Right atrium auricular region (tissue), 2 donors: ENCODE data around the gene ASTE1. TPM values are rescaled to one million over a fixed set of nuclear protein-coding genes. Genes with fewer than 3 reads are reported as not detected.

Experiments
- DNase-seq: peaks from one replicate; pipeline ENCODE4 v3.0.0-alpha.2; 2019; ENCODE audit warnings: low spot score
- H3K27ac ChIP-seq, 2 donors: fragments of 200-600 bp; sonication (generic); 1 replicate in 1 of 2; 2 replicates in 1 of 2; pipeline ENCODE4 v1.5.1; 2016 to 2019
- H3K27me3 ChIP-seq, 2 donors: fragments of 200-600 bp; sonication (generic); one replicate each; pipeline versions ENCODE4 v1.5.1 to v1.6.0; 2017 to 2019
- H3K36me3 ChIP-seq: fragments of 200-600 bp; sonication (generic); one replicate; pipeline ENCODE4 v1.5.1; 2016
- H3K4me1 ChIP-seq, 2 donors: fragments of 200-600 bp; sonication (generic); one replicate each; pipeline versions ENCODE4 v1.5.1 to v1.6.0; 2017 to 2019
- H3K4me3 ChIP-seq, 2 donors: fragments of 200-600 bp; sonication (generic); 1 replicate in 1 of 2; 2 replicates in 1 of 2; pipeline ENCODE4 v1.5.1; 2017 to 2019; ENCODE audit warnings: mild to moderate bottlenecking in 1 of 2, moderate library complexity in 1 of 2
- H3K9me3 ChIP-seq, 2 donors: fragments of 200-600 bp; sonication (generic); one replicate each; pipeline ENCODE4 v1.5.1; 2019
- total RNA-seq, 2 donors: library from RNA; depleted of rRNA; stranded (reverse); fragments of >200 nt; gene quantifications; one replicate each; pipeline ENCODE4 v1.1.0, GENCODE V29; 2016
- TF ChIP-seq, protein P1 (sequence below), 2 donors: fragments of 200-600 bp; sonication (generic); IDR thresholded peaks; one replicate each; pipeline ENCODE4 v1.5.1; 2019; ENCODE audit warnings: antibody characterized with exemption in 2 of 2

ASTE1 gene
- total RNA-seq, 2 donors from 2014 or later = 1.2 to 2.6 TPM

DNA sequence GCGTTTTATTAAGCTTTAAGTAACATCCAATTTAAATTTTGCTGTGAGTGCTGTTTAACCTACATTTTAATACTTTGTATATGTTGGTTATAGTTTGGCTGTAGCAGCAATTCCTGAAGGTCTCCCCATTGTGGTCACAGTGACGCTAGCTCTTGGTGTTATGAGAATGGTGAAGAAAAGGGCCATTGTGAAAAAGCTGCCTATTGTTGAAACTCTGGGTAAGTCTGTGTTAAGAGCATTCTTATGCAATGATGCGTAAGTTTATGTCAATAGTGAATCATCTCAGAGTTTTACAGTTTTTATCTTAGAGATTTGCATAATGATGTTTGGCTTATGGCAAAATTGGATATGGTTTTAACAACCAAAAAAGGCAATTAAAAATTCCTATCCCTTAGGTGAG lies 62.7 kb downstream of the ASTE1 start:
- DNase-seq = no peak
- Histone ChIP-seq H3K27ac (no peak overlapping the region), H3K4me1 (no peaks in the 10 kb centered on the region), H3K9me3 (no peaks in the 10 kb centered on the region), H3K4me3 (no peak overlapping the region), H3K27me3 (no peaks in the 10 kb centered on the region), H3K36me3 (peaks cover 28% of the 10 kb centered on the region)
- TF ChIP-seq, protein P1, sequence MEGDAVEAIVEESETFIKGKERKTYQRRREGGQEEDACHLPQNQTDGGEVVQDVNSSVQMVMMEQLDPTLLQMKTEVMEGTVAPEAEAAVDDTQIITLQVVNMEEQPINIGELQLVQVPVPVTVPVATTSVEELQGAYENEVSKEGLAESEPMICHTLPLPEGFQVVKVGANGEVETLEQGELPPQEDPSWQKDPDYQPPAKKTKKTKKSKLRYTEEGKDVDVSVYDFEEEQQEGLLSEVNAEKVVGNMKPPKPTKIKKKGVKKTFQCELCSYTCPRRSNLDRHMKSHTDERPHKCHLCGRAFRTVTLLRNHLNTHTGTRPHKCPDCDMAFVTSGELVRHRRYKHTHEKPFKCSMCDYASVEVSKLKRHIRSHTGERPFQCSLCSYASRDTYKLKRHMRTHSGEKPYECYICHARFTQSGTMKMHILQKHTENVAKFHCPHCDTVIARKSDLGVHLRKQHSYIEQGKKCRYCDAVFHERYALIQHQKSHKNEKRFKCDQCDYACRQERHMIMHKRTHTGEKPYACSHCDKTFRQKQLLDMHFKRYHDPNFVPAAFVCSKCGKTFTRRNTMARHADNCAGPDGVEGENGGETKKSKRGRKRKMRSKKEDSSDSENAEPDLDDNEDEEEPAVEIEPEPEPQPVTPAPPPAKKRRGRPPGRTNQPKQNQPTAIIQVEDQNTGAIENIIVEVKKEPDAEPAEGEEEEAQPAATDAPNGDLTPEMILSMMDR (IDR thresholded peaks at IDR 0.05) = no peak

Other genes starting within 250 kb of the ASTE1 start
- gene ATP2C1, start 132.7 kb downstream of the ASTE1 start, total RNA-seq = 10 to 100 TPM; 49.8 to 51.8 TPM
- gene NEK11, start 52 bp upstream of the ASTE1 start, total RNA-seq = 1 to 10 TPM; 2.0 to 2.2 TPM